ENCODE data around the gene HOXA7. TPM values are rescaled to one million over a fixed set of nuclear protein-coding genes. Genes with fewer than 3 reads are reported as not detected.

The HOXA7 gene
- total and polyA plus RNA-seq, 9 donors, result 0.23 to 4.5 (median 0.75) TPM

GRCh38 chr7:27167916-27168264, 11.4 kb upstream of the HOXA7 start:
- no peak overlapping the region for H3K27ac ChIP-seq
- no peaks in the 10 kb centered on the region for H3K9me3 ChIP-seq
- no peak for TF ChIP-seq POLR2A (IDR thresholded peaks at IDR 0.05)
- TF ChIP-seq EP300 (IDR thresholded peaks at IDR 0.05), result no peak
- TF ChIP-seq, protein P1, sequence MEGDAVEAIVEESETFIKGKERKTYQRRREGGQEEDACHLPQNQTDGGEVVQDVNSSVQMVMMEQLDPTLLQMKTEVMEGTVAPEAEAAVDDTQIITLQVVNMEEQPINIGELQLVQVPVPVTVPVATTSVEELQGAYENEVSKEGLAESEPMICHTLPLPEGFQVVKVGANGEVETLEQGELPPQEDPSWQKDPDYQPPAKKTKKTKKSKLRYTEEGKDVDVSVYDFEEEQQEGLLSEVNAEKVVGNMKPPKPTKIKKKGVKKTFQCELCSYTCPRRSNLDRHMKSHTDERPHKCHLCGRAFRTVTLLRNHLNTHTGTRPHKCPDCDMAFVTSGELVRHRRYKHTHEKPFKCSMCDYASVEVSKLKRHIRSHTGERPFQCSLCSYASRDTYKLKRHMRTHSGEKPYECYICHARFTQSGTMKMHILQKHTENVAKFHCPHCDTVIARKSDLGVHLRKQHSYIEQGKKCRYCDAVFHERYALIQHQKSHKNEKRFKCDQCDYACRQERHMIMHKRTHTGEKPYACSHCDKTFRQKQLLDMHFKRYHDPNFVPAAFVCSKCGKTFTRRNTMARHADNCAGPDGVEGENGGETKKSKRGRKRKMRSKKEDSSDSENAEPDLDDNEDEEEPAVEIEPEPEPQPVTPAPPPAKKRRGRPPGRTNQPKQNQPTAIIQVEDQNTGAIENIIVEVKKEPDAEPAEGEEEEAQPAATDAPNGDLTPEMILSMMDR (IDR thresholded peaks at IDR 0.05), result no peak
- peaks cover 5% of the 10 kb centered on the region for H3K4me1 ChIP-seq (ENCODE audit: insufficient read depth)
- H3K27me3 ChIP-seq, result peaks cover 22% of the 10 kb centered on the region
- no peaks in the 10 kb centered on the region for H3K36me3 ChIP-seq
- intact Hi-C loops (cut with DNase I), result loop anchor here in 3 of 4 donors (5.0 to 10.0 kb wide), 3 partner anchors 793 to 1283 kb away; no protein-coding TSS in a partner anchor
- 53 to 57% (median 56%) methylated on average over 4 of the region's 4 CpGs for WGBS, 3 donors
- H3K4me3 ChIP-seq, result peak overlapping the region; percentile 53
- DNase-seq, result no peak

- no peak for TF ChIP-seq EP300 (IDR thresholded peaks at IDR 0.05)
- TF ChIP-seq, protein P1 (IDR thresholded peaks at IDR 0.05), result no peak
- no peak for TF ChIP-seq POLR2A (IDR thresholded peaks at IDR 0.05)
- peaks cover 22% of the 10 kb centered on the region for H3K27me3 ChIP-seq
- no peaks in the 10 kb centered on the region for H3K4me1 ChIP-seq (ENCODE audit: insufficient read depth)
- no peaks in the 10 kb centered on the region for H3K36me3 ChIP-seq
- 25 to 44% (median 30%) methylated on average over 50 of the region's 50 CpGs for WGBS, 3 donors
- H3K27ac ChIP-seq, result no peak overlapping the region
- intact Hi-C loops (cut with DNase I), result loop anchor here in 3 of 4 donors (5.0 to 10.0 kb wide), 3 partner anchors 792 to 1282 kb away; no protein-coding TSS in a partner anchor
- peak overlapping the region; percentile 53 for H3K4me3 ChIP-seq
- DNase-seq, result no peak
- no peaks in the 10 kb centered on the region for H3K9me3 ChIP-seq
These were observed 10.3 kb upstream of the HOXA7 start for GRCh38 chr7:27166531-27167505.

- H3K27me3 ChIP-seq, result peaks cover 22% of the 10 kb centered on the region
- intact Hi-C loops (cut with DNase I), result loop anchor here in 3 of 4 donors (5.0 to 10.0 kb wide), 3 partner anchors 791 to 1281 kb away; no protein-coding TSS in a partner anchor
- peak overlapping the region; percentile 53 for H3K4me3 ChIP-seq
- no peaks in the 10 kb centered on the region for H3K4me1 ChIP-seq (ENCODE audit: insufficient read depth)
- no peak overlapping the region for H3K27ac ChIP-seq
- H3K9me3 ChIP-seq, result no peaks in the 10 kb centered on the region
- DNase-seq, result no peak
- WGBS, 3 donors, result 6 to 18% (median 7%) methylated on average over 43 to 46 of the region's 46 CpGs
- H3K36me3 ChIP-seq, result no peaks in the 10 kb centered on the region
- TF ChIP-seq EP300 (IDR thresholded peaks at IDR 0.05), result no peak
- no peak for TF ChIP-seq POLR2A (IDR thresholded peaks at IDR 0.05)
- TF ChIP-seq, protein P1 (IDR thresholded peaks at IDR 0.05), result no peak
These were observed 9.6 kb upstream of the HOXA7 start for GRCh38 chr7:27165996-27166530.

DNA sequence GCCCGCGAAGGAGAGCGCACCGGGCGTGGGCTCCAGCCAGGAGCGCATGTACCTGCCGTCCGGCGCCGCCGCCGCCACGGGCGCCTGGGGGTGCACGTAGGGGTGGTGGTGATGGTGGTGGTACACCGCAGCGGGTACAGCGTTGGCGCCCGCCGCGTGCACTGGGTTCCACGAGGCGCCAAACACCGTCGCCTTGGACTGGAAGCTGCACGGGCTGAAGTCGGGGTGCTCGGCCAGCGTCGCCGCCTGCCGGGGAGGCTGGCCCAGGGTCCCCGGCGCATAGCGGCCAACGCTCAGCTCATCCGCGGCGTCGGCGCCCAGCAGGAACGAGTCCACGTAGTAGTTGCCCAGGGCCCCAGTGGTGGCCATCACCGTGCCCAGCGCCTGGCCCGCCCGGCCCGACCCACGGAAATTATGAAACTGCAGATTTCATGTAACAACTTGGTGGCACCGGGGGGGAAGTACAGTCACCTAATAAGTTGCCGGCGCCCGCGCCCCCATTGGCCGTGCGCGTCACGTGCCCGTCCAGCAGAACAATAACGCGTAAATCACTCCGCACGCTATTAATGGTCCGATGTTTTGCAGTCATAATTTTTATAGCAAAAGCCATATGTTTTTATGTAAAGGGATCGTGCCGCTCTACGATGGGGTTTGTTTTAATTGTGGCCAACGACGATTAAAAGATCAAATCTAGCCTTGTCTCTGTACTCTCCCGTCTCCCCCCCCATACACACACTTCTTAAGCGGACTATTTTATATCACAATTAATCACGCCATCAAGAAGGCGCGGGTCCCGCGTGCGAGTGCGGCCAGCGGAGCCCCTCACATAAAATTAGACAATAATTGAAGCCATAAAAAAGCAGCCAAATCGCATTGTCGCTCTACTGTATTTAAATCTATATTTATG, 8.9 kb upstream of the HOXA7 start, which contains the start of gene HOXA9:
TSS of gene HOXA9 (minus strand) at position 449 of the 907 bp plus-strand sequence. CDS start at position 369, 80 bp downstream.
- Histone ChIP-seq H3K4me3 (peak within 1 kb of the TSS; percentile 53), H3K4me1 (ENCODE audit: insufficient read depth) (peaks cover 2% of the 10 kb centered on the region), H3K9me3 (no peaks in the 10 kb centered on the region), H3K36me3 (no peaks in the 10 kb centered on the region), H3K27ac (no peak within 1 kb of the TSS), H3K27me3 (peaks cover 18% of the 10 kb centered on the region)
- TF ChIP-seq, protein P1 (IDR thresholded peaks at IDR 0.05), result no peak
- TF ChIP-seq EP300 (IDR thresholded peaks at IDR 0.05) (no peak), POLR2A (IDR thresholded peaks at IDR 0.05) (no peak)
- no peak for DNase-seq
- intact Hi-C loops (cut with DNase I), result loop anchor here in 3 of 4 donors (5.0 to 10.0 kb wide), 3 partner anchors 791 to 1281 kb away; no protein-coding TSS in a partner anchor
- WGBS, 3 donors, result 4 to 5% (median 5%) methylated on average over 75 to 82 of the region's 82 CpGs

All from ovary (tissue), 9 donors.